Posterior cingulate gyrus (tissue), 11 donors: ENCODE data around the gene SENP5.

Experiments used
- DNase-seq, 10 donors: peaks; one replicate each; pipeline versions ENCODE4 v3.0.0 to v3.0.0-alpha.2; 2020 to 2021; ENCODE audit warnings: mixed read lengths in 3 of 10
- intact Hi-C: fragments of 100-400 bp; cut with DNase I; formaldehyde crosslinking; loops from one replicate; pipeline ENCODE4 v1.15.1; 2023

SENP5 gene

GRCh38 chr3:196965112-196965803 is 97.5 kb downstream of the SENP5 start:
- no peak for DNase-seq
- intact Hi-C loops: loop anchor here (10.0 kb wide), 1 partner anchor 130 kb away; no protein-coding TSS in a partner anchor

DNA sequence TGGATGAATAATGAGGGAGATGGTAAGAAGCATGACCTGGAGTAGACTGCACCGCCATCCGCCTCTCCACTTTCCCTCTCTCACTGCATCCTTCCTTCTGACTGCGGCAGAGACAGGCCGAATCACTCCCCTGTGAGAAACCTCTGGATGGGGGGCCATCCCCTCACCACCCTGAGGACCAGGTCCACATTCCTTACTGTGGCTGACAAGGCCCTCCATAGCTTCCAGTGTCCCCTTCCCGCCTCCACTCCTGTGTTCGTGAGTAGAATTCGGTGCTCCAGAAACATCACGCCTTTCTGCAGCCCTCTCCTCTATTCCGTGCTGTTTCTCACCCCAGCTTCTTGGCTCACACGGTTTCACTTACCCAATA is 98.1 kb downstream of the SENP5 start:
- no peak for DNase-seq
- intact Hi-C loops: loop anchor here (10.0 kb wide), 1 partner anchor 131 kb away; no protein-coding TSS in a partner anchor

- intact Hi-C loops: loop anchor here (10.0 kb wide), 1 partner anchor 132 kb away; no protein-coding TSS in a partner anchor
- peak in 1 of 10 donors; percentile 57 for DNase-seq
These were observed 99.0 kb downstream of the SENP5 start for GRCh38 chr3:196966526-196967401.

DNA sequence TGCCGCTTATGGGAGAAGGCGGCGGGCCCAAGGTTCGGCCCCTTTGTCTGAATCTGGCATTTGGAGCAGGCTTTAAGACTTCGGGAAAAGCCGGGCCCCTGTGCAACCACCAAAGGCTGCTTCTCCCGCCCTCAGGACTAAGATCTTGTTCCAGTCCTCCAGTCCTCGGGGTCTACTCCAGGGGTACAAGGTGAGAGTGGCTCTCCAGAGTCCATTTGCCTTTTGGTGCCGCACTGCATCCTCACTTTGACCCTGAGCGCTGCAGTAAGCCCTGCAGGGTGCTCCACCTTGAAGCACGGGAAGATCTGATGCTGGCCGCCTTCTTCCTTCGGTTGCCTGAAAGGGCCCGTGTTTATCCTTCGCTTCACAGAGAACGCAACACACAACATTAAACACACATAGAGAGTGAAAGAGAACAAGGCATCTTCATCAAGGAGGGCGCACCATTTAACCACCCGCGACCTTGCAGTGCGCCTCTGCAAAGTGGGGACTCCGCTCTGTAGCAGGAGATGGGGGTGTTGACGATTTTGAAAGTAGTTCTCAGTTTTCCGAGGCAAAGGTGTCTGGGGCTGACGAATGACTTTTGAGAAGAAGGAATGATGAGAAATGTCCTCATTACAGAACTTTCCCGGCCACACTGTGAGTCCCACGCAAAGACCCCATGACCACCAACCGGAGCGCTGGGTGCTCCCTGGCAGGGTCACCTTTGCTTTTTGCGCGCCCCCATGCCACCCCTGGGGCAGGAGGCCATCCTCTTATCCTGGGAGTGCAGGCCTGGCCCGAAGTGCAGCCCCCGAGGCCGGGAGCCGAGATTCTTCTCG is 99.9 kb downstream of the SENP5 start:
- intact Hi-C loops: loop anchor here (10.0 kb wide), 1 partner anchor 133 kb away; no protein-coding TSS in a partner anchor
- no peak for DNase-seq

- DNase-seq: peak in 5 of 10 donors; percentile 21 to 90 (median 55)
- intact Hi-C loops: loop anchor here (10.0 kb wide), 1 partner anchor 134 kb away; no protein-coding TSS in a partner anchor
These were observed 100.8 kb downstream of the SENP5 start, which contains the start of gene PIGZ for GRCh38 chr3:196968233-196969133. Gene PIGZ, minus strand, starts transcription at chr3:196968833. Its CDS starts 16,802 bp downstream, at chr3:196952031.

DNA sequence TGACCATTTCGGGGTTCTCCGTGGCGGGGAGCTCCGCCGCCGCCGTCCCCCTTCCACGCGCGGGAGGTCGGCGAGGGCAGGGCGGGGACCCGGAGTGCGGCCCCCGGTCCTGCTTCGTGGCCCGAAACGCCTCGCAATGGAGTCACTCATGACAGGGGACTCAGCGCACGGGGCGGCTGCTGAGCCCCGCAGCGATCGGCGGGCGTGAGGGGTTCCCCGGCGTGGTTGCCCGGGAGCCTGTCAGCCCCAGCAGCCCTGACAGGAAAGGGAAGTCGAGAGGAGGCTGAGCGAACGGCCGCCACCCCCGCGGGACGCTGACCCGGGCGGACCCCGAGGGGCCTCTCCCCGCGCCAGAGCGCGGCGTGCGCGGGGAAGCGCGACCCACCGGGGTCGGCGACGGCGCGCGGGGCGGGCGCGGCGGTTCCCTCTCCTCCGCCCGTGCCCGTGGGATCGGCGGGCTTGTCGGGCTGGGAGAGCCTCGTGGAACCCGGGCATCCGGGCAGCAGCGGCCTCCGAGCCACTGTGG is 101.5 kb downstream of the SENP5 start:
- intact Hi-C loops: loop anchor here (10.0 kb wide), 1 partner anchor 134 kb away; no protein-coding TSS in a partner anchor

GRCh38 chr3:196969660-196970546 is 102.2 kb downstream of the SENP5 start:
- intact Hi-C loops: loop anchor here (2.0 to 10.0 kb wide), 2 partner anchors 135 to 361 kb away; no protein-coding TSS in a partner anchor
- DNase-seq: peak in 6 of 10 donors; percentile 35 to 92 (median 59)

More for the DNA sequence above, 101.5 kb downstream of the SENP5 start:
- peak in 2 of 10 donors; percentile 22 to 79 for DNase-seq

DNA sequence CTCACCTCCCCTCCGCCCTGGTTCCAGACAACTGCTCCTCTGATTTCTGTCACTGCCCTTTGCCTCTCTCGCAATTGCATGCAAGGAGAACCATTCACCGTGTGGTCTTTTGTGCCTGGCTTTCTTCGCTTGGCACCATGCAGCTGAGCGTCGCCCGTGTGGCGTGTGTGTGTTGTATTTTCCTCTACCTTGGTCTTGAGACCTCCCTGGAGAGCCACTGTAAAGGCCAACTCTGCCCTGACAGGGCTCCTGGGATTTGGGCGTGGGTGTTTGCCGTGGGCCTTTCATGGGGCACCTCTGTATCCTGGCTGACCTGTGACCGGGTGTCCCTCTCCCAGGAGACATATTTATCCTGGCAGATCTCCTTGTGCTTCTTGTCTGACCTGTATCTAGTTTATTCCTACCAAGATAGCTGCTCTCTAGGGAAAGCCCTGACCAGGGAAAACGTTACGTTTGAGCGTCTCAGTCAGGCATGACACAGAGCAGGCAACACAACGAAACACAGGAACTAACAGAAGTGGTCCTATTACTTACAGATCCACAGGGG is 102.9 kb downstream of the SENP5 start:
- DNase-seq: no peak
- intact Hi-C loops: loop anchor here (2.0 kb wide), 1 partner anchor 362 kb away; no protein-coding TSS in a partner anchor

- DNase-seq: no peak
- intact Hi-C loops: loop anchor here (2.0 kb wide), 1 partner anchor 362 kb away; no protein-coding TSS in a partner anchor
These were observed 103.5 kb downstream of the SENP5 start for GRCh38 chr3:196971094-196971698.

DNA sequence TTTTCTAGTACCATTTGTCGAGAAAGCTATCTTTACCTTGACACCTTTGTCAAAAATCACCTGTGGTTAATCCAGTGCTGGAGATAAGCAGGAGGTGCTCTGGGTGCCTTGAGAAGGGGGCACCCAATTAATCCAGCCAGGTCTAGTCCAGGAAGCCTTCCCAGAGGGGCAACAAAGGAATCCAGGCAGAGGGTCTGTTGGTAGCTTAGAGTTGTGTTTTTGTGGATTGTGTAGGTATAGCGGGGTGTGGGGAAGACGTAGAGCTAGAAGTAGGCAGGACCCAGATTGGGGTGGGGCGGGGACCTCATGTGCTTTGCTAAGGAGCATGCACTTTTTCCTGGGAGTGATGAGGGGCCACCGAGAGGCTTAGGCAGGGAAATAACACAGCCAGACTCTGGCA is 106.9 kb downstream of the SENP5 start:
- intact Hi-C loops: no loop called here
- no peak for DNase-seq

- intact Hi-C loops: no loop called here
- DNase-seq: no peak
These were observed 107.6 kb downstream of the SENP5 start for GRCh38 chr3:196975349-196975748.

GRCh38 chr3:196976941-196977340 is 109.2 kb downstream of the SENP5 start:
- intact Hi-C loops: no loop called here

DNA sequence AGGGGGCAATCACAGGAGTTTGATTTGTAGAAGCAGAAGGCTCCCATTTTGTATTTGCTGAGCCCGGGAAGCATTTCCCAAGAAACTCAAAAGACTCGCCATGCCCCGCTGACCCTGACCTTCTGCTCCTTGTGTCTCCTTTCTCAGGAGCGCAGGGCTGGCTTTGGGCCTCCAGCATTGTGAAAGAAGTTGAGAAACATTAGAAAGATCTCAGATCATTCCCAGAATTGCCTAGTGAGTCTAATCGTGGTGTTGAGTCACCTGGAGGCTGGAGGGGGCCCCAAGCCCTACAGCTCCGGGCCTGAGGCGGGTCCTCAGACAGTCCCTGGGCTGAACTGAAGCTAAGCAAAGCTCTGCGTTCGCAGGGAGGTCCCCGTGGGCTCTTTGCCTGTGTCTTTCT is 111.8 kb downstream of the SENP5 start:
- intact Hi-C loops: no loop called here
- peak in 1 of 10 donors; percentile 49 for DNase-seq

More at GRCh38 chr3:196976941-196977340, 109.2 kb downstream of the SENP5 start:
- DNase-seq: peak in 1 of 10 donors; percentile 49

- intact Hi-C loops: no loop called here
- no peak for DNase-seq
These were observed 113.9 kb downstream of the SENP5 start for GRCh38 chr3:196981657-196982056.

DNA sequence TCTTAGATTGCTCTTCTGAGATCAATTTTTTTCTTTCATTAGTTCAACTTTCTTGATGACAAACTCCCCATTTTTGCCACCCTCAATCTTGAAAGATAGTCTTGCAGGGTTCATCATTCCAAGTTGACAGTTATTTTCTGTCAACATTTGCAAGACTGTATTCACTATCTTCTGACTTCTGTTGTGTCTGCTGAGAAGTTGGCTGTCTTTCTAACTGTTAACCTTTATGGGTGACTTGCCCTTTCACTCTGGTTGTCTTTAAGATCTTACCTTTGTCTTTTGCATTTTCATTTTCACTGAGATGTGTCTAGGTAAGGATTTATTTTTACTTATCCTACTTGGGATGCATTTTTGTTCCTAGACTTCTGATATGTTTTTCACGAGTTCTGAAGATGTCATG is 115.5 kb downstream of the SENP5 start:
- DNase-seq: no peak
- intact Hi-C loops: no loop called here
